ENCODE results near the gene PPP1R7. TPM values are rescaled to one million over a fixed set of nuclear protein-coding genes. Genes with fewer than 3 reads are reported as not detected.

Gene PPP1R7
- total and polyA plus RNA-seq, 4 donors, result 18.0 to 45.8 (median 29.0) TPM

- H3K9ac ChIP-seq (ENCODE audit: low read depth in 1 of 2, low read length in 2 of 2), result no peak overlapping the region
- no peaks in the 10 kb centered on the region for H3K9me3 ChIP-seq (ENCODE audit: control insufficient read depth in 4 of 4, low read length in 3 of 4)
- no peak overlapping the region for H3K4me3 ChIP-seq (ENCODE audit: low read depth in 1 of 3, low read length in 3 of 3)
- 97% methylated on average over 11 of the region's 11 CpGs for WGBS
- TF ChIP-seq ZBTB33 (IDR thresholded peaks at IDR 0.05), result no peak
- no peaks in the 10 kb centered on the region for H3K27me3 ChIP-seq (ENCODE audit: control insufficient read depth in 4 of 4, insufficient read depth in 4 of 4, low read length in 3 of 4)
- DNase-seq (ENCODE audit: low spot score), result no peak
- H3K27ac ChIP-seq (ENCODE audit: low read depth in 1 of 2, low read length in 2 of 2), result no peak overlapping the region
- peaks cover 0 to 3% (median 0%) of the 10 kb centered on the region in 4 donors for H3K36me3 ChIP-seq (ENCODE audit: control insufficient read depth in 4 of 4, insufficient read depth in 3 of 4, low read depth in 1 of 4, low read length in 3 of 4)
- H3K4me1 ChIP-seq (ENCODE audit: control insufficient read depth in 4 of 4, insufficient read depth in 4 of 4, low read length in 3 of 4), result no peaks in the 10 kb centered on the region
These were observed 35.4 kb upstream of the PPP1R7 start for GRCh38 chr2:241114836-241115235.

DNA sequence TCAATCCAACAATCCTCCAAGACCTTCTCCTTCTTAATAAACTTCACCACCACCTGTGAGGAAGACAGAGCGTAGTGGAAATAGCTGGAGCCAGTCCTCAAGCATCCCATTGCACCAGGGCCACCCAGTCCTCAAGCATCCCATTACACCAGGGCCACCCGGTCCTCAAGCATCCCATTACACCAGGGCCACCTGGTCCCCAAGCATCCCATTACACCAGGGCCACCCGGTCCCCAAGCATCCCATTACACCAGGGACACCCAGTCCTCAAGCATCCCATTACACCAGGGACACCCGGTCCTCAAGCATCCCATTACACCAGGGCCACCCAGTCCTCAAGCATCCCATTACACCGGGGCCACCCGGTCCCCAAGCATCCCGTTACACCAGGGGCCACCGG lies 34.9 kb upstream of the PPP1R7 start:
- no peak for DNase-seq (ENCODE audit: low spot score)
- peaks cover 0 to 3% (median 0%) of the 10 kb centered on the region in 4 donors for H3K36me3 ChIP-seq (ENCODE audit: control insufficient read depth in 4 of 4, insufficient read depth in 3 of 4, low read depth in 1 of 4, low read length in 3 of 4)
- H3K9me3 ChIP-seq (ENCODE audit: control insufficient read depth in 4 of 4, low read length in 3 of 4), result no peaks in the 10 kb centered on the region
- WGBS, result 97% methylated on average over 8 of the region's 8 CpGs
- no peaks in the 10 kb centered on the region for H3K4me1 ChIP-seq (ENCODE audit: control insufficient read depth in 4 of 4, insufficient read depth in 4 of 4, low read length in 3 of 4)
- TF ChIP-seq ZBTB33 (IDR thresholded peaks at IDR 0.05), result no peak
- no peak for TF ChIP-seq YY1 (IDR thresholded peaks at IDR 0.05)
- no peak for TF ChIP-seq JUND (IDR thresholded peaks at IDR 0.05)
- TF ChIP-seq EGR1 (IDR thresholded peaks at IDR 0.05; ENCODE audit: low read depth in 2 of 2), result no peak
- TF ChIP-seq GABPA (IDR thresholded peaks at IDR 0.05 in 1 of 2, conservative IDR thresholded peaks at IDR 0.05 in 1 of 2), result no peak
- no peak for TF ChIP-seq HNF4G (IDR thresholded peaks at IDR 0.05)
- TF ChIP-seq, protein P1, sequence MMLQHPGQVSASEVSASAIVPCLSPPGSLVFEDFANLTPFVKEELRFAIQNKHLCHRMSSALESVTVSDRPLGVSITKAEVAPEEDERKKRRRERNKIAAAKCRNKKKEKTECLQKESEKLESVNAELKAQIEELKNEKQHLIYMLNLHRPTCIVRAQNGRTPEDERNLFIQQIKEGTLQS (IDR thresholded peaks at IDR 0.05), result no peak
- no peak for TF ChIP-seq NR2F2 (IDR thresholded peaks at IDR 0.05)
- TF ChIP-seq FOXA2 (IDR thresholded peaks at IDR 0.05), result no peak
- no peak for TF ChIP-seq RXRA (IDR thresholded peaks at IDR 0.05)
- no peak for TF ChIP-seq TAF1 (conservative IDR thresholded peaks at IDR 0.05)
- no peak for TF ChIP-seq HNF4A (conservative IDR thresholded peaks at IDR 0.05)
- no peak for TF ChIP-seq MAX (IDR thresholded peaks at IDR 0.05)
- no peak for TF ChIP-seq RAD21 (IDR thresholded peaks at IDR 0.05)
- TF ChIP-seq FOXA1 (IDR thresholded peaks at IDR 0.05), result no peak
- H3K27ac ChIP-seq (ENCODE audit: low read depth in 1 of 2, low read length in 2 of 2), result no peak overlapping the region
- no peaks in the 10 kb centered on the region for H3K27me3 ChIP-seq (ENCODE audit: control insufficient read depth in 4 of 4, insufficient read depth in 4 of 4, low read length in 3 of 4)
- H3K9ac ChIP-seq (ENCODE audit: low read depth in 1 of 2, low read length in 2 of 2), result no peak overlapping the region
- H3K4me3 ChIP-seq (ENCODE audit: low read depth in 1 of 3, low read length in 3 of 3), result no peak overlapping the region

Data from liver (tissue), 9 donors.